Heart right ventricle (tissue), 16 donors: ENCODE data around the gene UBE3C. TPM values are rescaled to one million over a fixed set of nuclear protein-coding genes. Genes with fewer than 3 reads are reported as not detected.

ENCODE experiments used
- ATAC-seq, 8 donors: fragments of 200-7000 bp; cut with Tn5 transposase; one replicate each; pipeline ENCODE4 v1.9.1; 2020; ENCODE audit warnings: mild to moderate bottlenecking in 8 of 8, moderate library complexity in 8 of 8, moderate number of reproducible peaks in 1 of 8
- DNase-seq, 2 donors: peaks; one replicate each; pipeline ENCODE4 v3.0.0-alpha.2; 2020
- H3K27ac ChIP-seq, 10 donors: fragments of 200-600 bp; sonication (generic) in 2 of 10; one replicate each; pipeline versions ENCODE4 v1.5.0 to v1.8.0; 2020 to 2022; ENCODE audit warnings: mild to moderate bottlenecking in 3 of 10
- H3K27me3 ChIP-seq, 7 donors: fragments of 200-600 bp; one replicate each; pipeline ENCODE4 v1.8.0; 2021 to 2022; ENCODE audit warnings: mild to moderate bottlenecking in 2 of 7
- H3K36me3 ChIP-seq, 9 donors: fragments of 200-600 bp; sonication (generic) in 1 of 9; one replicate each; pipeline versions ENCODE4 v1.5.0 to v1.8.0; 2020 to 2022; ENCODE audit warnings: mild to moderate bottlenecking in 2 of 9
- H3K4me1 ChIP-seq, 9 donors: fragments of 200-600 bp; sonication (generic) in 1 of 9; one replicate each; pipeline versions ENCODE4 v1.5.0 to v1.8.0; 2020 to 2022; ENCODE audit warnings: mild to moderate bottlenecking in 4 of 9
- H3K4me3 ChIP-seq, 10 donors: fragments of 200-600 bp; sonication (generic) in 2 of 10; one replicate each; pipeline versions ENCODE4 v1.5.0 to v1.8.0; 2020 to 2022; ENCODE audit warnings: mild to moderate bottlenecking in 7 of 10, moderate library complexity in 2 of 10
- H3K9me3 ChIP-seq, 11 donors: fragments of 200-600 bp in 10 of 11; sonication (generic) in 2 of 11; one replicate each; pipeline versions ENCODE4 v1.5.0 to v1.8.0; 2013 to 2022; ENCODE audit warnings: mild to moderate bottlenecking in 2 of 11, control low read depth in 1 of 11, moderate library complexity in 1 of 11
- WGBS, 2 donors: extraction: QIAGEN DNeasy Blood & Tissue Kit; methylation state at CpG; one replicate each; pipeline ENCODE4 v1.1.7; 2013; ENCODE audit warnings: inconsistent platforms in 1 of 2; 5-methylcytosine and 5-hydroxymethylcytosine counted together
- intact Hi-C, 10 donors: fragments of 100-400 bp; cut with DNase I; formaldehyde crosslinking; loops; one replicate each; pipeline versions ENCODE4 v1.11.1 to v1.14.2; 2022
- polyA plus RNA-seq, 2 donors: library from polyadenylated mRNA; stranded (reverse); fragments of 200-250 nt; gene quantifications; one replicate each; pipeline ENCODE4 v1.2.3, GENCODE V29; 2013
- total RNA-seq, 10 donors: library from RNA; stranded (reverse); fragmentation: NEBNext Ultra II Directional in 3 of 10; extraction: Animal tissue kit (Norgen Biotek cat#: 25700) in 3 of 10; gene quantifications; one replicate each; pipeline versions ENCODE4 v1.2.1 to v1.2.4, GENCODE V29; 2021 to 2023
- TF ChIP-seq, protein P1 (sequence below), 9 donors: fragments of 200-600 bp; sonication (generic) in 2 of 9; IDR thresholded peaks; one replicate each; pipeline versions ENCODE4 v1.5.0 to v1.8.0; 2021 to 2022; ENCODE audit warnings: antibody characterized with exemption in 9 of 9, mild to moderate bottlenecking in 5 of 9, moderate library complexity in 1 of 9
- donor health status: Arrhythmogenic right ventricular cardiomyopathy.
- donor health status: ischemic (EF 13 %, LVEDD 7.1; RV severe dilation, severe dysfunction).
- donor health status: healthy with polysubstance abuse.
- donor health status: DM: no; HTN: yes; CAD: no.
- donor health status: DM: no; HTN: no; CAD: no.
- donor health status: ischemic (EF 25% LVEDD 6.9; RV normal size, moderate dysfunction).
- donor health status: ischemic (EF 25% LVEDD 5.7; RV mildly dilated, moderate dysfunction).
- donor health status: healthy.
- donor health status: DM: yes; HTN: yes; CAD: no.
- donor health status: Ischemic cardiomyopathy.
- donor health status: ischemic (EF 35%, LVEDD 5.7; RV mildly dilated, moderate dysfunction).
- donor health status: nonischemic (EF 11% LVEDD 7.7; RV severe dilation, severe dysfunction).
- donor health status: DM: yes; HTN: yes; CAD: no.
- donor health status: PGD.
- donor health status: ischemic (EF 29% LVEDD 5.4; RV normal size, mild dysfunction).
- donor health status: nonischemic (EF 23%, LVEDD 6.1; RV moderate dilation, normal function).

UBE3C gene
- total and polyA plus RNA-seq, 12 donors: 10.5 to 53.8 (median 48.8) TPM

DNA sequence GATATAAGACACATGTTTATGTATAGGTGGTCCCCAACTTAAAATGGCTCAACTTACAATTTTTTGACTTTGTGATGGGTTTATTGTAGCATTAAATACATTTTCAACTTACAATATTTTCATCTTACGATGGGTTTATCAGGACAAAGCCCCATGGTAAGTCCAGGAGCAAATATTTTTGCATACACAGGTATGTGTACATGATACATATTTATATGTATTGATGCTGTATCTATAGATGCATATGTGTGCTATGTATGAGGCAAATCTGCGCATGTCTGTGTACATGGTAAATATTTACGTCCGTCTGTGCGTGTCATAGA is 664 bp upstream of the UBE3C start:
- peak overlapping the region; percentile 26 to 89 (median 77) for H3K4me3 ChIP-seq
- H3K27ac ChIP-seq: peak overlapping the region; percentile 64 to 93 (median 86)
- TF ChIP-seq, protein P1, sequence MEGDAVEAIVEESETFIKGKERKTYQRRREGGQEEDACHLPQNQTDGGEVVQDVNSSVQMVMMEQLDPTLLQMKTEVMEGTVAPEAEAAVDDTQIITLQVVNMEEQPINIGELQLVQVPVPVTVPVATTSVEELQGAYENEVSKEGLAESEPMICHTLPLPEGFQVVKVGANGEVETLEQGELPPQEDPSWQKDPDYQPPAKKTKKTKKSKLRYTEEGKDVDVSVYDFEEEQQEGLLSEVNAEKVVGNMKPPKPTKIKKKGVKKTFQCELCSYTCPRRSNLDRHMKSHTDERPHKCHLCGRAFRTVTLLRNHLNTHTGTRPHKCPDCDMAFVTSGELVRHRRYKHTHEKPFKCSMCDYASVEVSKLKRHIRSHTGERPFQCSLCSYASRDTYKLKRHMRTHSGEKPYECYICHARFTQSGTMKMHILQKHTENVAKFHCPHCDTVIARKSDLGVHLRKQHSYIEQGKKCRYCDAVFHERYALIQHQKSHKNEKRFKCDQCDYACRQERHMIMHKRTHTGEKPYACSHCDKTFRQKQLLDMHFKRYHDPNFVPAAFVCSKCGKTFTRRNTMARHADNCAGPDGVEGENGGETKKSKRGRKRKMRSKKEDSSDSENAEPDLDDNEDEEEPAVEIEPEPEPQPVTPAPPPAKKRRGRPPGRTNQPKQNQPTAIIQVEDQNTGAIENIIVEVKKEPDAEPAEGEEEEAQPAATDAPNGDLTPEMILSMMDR (IDR thresholded peaks at IDR 0.05): no peak
- DNase-seq: no peak
- no peak for ATAC-seq
- H3K36me3 ChIP-seq: peaks cover 0 to 26% (median 0%) of the 10 kb centered on the region in 9 donors
- peaks cover 4 to 44% (median 28%) of the 10 kb centered on the region in 9 donors for H3K4me1 ChIP-seq
- 38 to 39% methylated on average over 5 of the region's 5 CpGs for WGBS, 2 donors
- intact Hi-C loops: loop anchor here in 3 of 10 donors (5.0 to 10.0 kb wide), 3 partner anchors 163 to 243 kb away; partner anchors contain the start of genes DNAJB6 (in 1 of the 3) and LMBR1 (in 1 of the 3)
- H3K9me3 ChIP-seq: no peaks in the 10 kb centered on the region
- no peaks in the 10 kb centered on the region for H3K27me3 ChIP-seq

DNA sequence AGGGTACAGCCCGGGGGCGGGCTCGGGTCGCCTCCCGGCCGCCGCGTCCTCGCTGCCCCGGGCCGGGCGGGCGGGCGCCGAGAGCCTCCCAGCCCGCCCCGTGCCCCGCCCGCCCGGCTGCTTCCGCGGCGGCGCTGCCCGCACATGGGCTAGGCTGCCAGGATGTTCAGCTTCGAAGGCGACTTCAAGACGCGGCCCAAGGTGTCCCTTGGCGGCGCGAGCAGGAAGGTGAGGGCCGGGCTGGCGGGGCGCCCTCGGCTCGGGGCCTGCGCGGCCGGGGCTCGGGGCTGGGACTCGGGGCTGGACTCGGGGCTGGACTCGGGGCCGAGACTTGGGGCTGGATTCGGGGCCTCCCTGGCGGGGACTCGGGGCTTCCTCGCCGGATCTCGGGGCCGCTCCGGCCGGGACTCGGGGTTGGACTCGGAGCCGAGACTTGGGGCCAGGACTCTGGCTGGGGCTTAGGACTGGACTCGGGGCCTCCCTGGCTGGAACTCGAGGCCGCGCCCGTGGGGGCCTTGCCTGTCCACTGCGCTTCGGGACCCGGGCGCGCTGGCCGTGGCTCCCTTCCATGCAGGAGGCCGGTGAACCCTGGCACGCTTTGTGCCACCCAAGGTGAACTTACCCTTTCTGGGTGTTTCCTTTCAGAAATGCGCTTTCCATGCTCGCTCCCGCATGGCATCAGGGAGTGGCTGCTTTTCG is 534 bp downstream of the UBE3C start:
- 0 to 1% methylated on average over 51 to 74 of the region's 74 CpGs for WGBS, 2 donors
- TF ChIP-seq, protein P1 (IDR thresholded peaks at IDR 0.05): peak in 1 of 9 donors; percentile 3
- ATAC-seq (peak; percentile 7 to 82 (median 74)), DNase-seq (peak; percentile 34 to 57)
- H3K27me3 ChIP-seq: no peaks in the 10 kb centered on the region
- H3K36me3 ChIP-seq: peaks cover 0 to 27% (median 0%) of the 10 kb centered on the region in 9 donors
- H3K27ac ChIP-seq: peak overlapping the region; percentile 79 to 96 (median 88)
- H3K4me3 ChIP-seq: peak overlapping the region; percentile 64 to 89 (median 82)
- intact Hi-C loops: loop anchor here in 3 of 10 donors (5.0 to 10.0 kb wide), 3 partner anchors 164 to 244 kb away; partner anchors contain the start of genes DNAJB6 (in 1 of the 3) and LMBR1 (in 1 of the 3)
- peaks cover 4 to 51% (median 29%) of the 10 kb centered on the region in 9 donors for H3K4me1 ChIP-seq
- H3K9me3 ChIP-seq: no peaks in the 10 kb centered on the region

- H3K4me3 ChIP-seq: peak overlapping the region; percentile 64 to 89 (median 82)
- no peaks in the 10 kb centered on the region for H3K27me3 ChIP-seq
- H3K27ac ChIP-seq: peak overlapping the region in 9 of 10 donors; percentile 79 to 96 (median 86)
- ATAC-seq (no peak), DNase-seq (no peak)
- H3K9me3 ChIP-seq: no peaks in the 10 kb centered on the region
- H3K36me3 ChIP-seq: peaks cover 0 to 28% (median 0%) of the 10 kb centered on the region in 9 donors
- H3K4me1 ChIP-seq: peaks cover 4 to 53% (median 29%) of the 10 kb centered on the region in 9 donors
- TF ChIP-seq, protein P1 (IDR thresholded peaks at IDR 0.05): no peak
- intact Hi-C loops: loop anchor here in 3 of 10 donors (5.0 to 10.0 kb wide), 4 partner anchors 165 to 245 kb away; partner anchors contain the start of genes DNAJB6 (in 1 of the 3) and LMBR1 (in 1 of the 3)
- WGBS, 2 donors: 28 to 33% methylated on average over 19 of the region's 19 CpGs
These were observed 1.2 kb downstream of the UBE3C start for GRCh38 chr7:157139810-157140510.

DNA sequence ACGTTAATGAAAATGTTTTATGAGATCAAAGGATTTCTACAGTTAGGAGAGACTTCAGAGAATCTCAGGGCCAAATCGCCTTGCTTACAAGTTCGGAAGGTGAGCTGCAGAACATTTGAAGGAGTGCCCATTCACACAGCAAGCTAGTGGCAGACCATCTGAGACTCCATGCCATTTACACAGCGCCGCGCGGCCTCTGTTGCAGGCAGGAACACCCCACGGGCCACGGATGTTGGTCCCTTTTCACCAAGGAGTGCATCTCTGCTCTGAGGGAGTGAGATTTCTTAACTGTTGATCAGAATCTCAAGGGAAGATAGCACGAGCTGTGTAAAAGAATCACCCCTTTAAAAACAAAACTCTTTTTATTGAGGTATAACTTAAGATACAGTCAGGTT is 1.8 kb downstream of the UBE3C start:
- H3K4me3 ChIP-seq: peak overlapping the region in 6 of 10 donors; percentile 64 to 89 (median 84)
- no peak for DNase-seq

More for the DNA sequence above, 1.8 kb downstream of the UBE3C start:
- H3K27ac ChIP-seq: no peak overlapping the region
- intact Hi-C loops: loop anchor here in 1 of 10 donors (5.0 kb wide), 1 partner anchor 202 kb away; no protein-coding TSS in a partner anchor
- TF ChIP-seq, protein P1 (IDR thresholded peaks at IDR 0.05): no peak
- H3K27me3 ChIP-seq: no peaks in the 10 kb centered on the region
- peaks cover 0 to 34% (median 0%) of the 10 kb centered on the region in 9 donors for H3K36me3 ChIP-seq
- no peak for ATAC-seq
- no peaks in the 10 kb centered on the region for H3K9me3 ChIP-seq
- 84 to 86% methylated on average over 10 of the region's 10 CpGs for WGBS, 2 donors
- peaks cover 4 to 53% (median 29%) of the 10 kb centered on the region in 9 donors for H3K4me1 ChIP-seq
